ENCODE data around the gene ENO2. TPM values are rescaled to one million over a fixed set of nuclear protein-coding genes. Genes with fewer than 3 reads are reported as not detected.
A peak's percentile ranks its signal among the peaks of the same experiment; 100 is the strongest.

The ENO2 gene
- polyA plus RNA-seq, 1 of the 3 experiments (the other 2 are of a cell fraction): 50.6 TPM

GRCh38 chr12:6869049-6870021 is 45.0 kb upstream of the ENO2 start:
- Histone ChIP-seq H3K79me2 (ENCODE audit: insufficient read depth) (peaks cover 57% of the 10 kb centered on the region), H3K9ac (peak overlapping the region; percentile 100), H3F3A (replicated peaks; ENCODE audit: insufficient read depth) (peaks cover 41% of the 10 kb centered on the region), H3K4me2 (peak overlapping the region; percentile 99), H3K9me2 (no peaks in the 10 kb centered on the region), H4K20me1 (ENCODE audit: insufficient read depth) (peaks cover 44% of the 10 kb centered on the region), H2AFZ (ENCODE audit: low read depth) (no peak overlapping the region), H3K9me3 (no peaks in the 10 kb centered on the region), H3K4me3 (ENCODE audit: low read depth in 2 of 2, low read length in 1 of 2) (peak overlapping the region; percentile 91 to 99), H3K36me3 (replicated peaks in 1 of 2; ENCODE audit: control insufficient read depth in 1 of 2, insufficient read depth in 2 of 2, low read length in 1 of 2) (peaks cover 16 to 30% of the 10 kb centered on the region in 2 experiments), H3K27me3 (ENCODE audit: insufficient read depth) (no peaks in the 10 kb centered on the region), H3K27ac (ENCODE audit: low read depth in 2 of 2, low read length in 1 of 2) (peak overlapping the region; percentile 84 to 95; a peak in 2 of 4 replicates), H3K4me1 (ENCODE audit: control insufficient read depth in 1 of 2, insufficient read depth in 2 of 2, low read depth in 1 of 2, low read length in 1 of 2) (peaks cover 34 to 46% of the 10 kb centered on the region in 2 experiments)
- DNase-seq: peak; percentile 82
- ChIA-PET CTCF (interaction anchor here (0.6 to 10.9 kb wide), 35 partner anchors 9 to 318 kb away, joined by 3 to 164 read pairs (median 5); partner anchors contain the start of genes C12orf57, CDCA3, ENO2 and LRRC23), POLR2A (interaction anchor here (0.6 to 2.6 kb wide), 15 partner anchors 10 to 146 kb away, joined by 3 to 19 read pairs (median 4); partner anchors contain the start of genes C12orf57, CDCA3, COPS7A and MLF2)
- WGBS (ENCODE audit: low lambda C conversion rate): 40% methylated on average over 9 of the region's 12 CpGs
- TF ChIP-seq CTCF (IDR thresholded peaks at IDR 0.05) (peak; percentile 91), YY1 (IDR thresholded peaks at IDR 0.05; ENCODE audit: low read depth) (no peak), JUND (IDR thresholded peaks at IDR 0.05) (no peak), GATA2 (CRISPR knock-in tag; IDR thresholded peaks at IDR 0.05) (no peak), MAX (IDR thresholded peaks at IDR 0.05; ENCODE audit: low read depth) (0 out of 2 replicates have a peak, but pooled peaks have one; percentile 18), IRF3 (IDR thresholded peaks at IDR 0.05; ENCODE audit: low read depth, low read length) (no peak), MEF2A (IDR thresholded peaks at IDR 0.05; ENCODE audit: borderline replicate concordance, low read depth) (no peak), EZH2phosphoT487 (IDR thresholded peaks at IDR 0.05; ENCODE audit: borderline replicate concordance, low read depth) (no peak), RFX5 (IDR thresholded peaks at IDR 0.05; ENCODE audit: low read length) (no peak), REST (IDR thresholded peaks at IDR 0.05; ENCODE audit: low read depth, low read length) (no peak), CHD2 (IDR thresholded peaks at IDR 0.05; ENCODE audit: low read length, partially characterized antibody) (no peak), TEAD4 (IDR thresholded peaks at IDR 0.05; ENCODE audit: borderline replicate concordance, insufficient read depth) (no peak), GABPA (IDR thresholded peaks at IDR 0.05; ENCODE audit: low read depth) (no peak), SIN3A (IDR thresholded peaks at IDR 0.05; ENCODE audit: borderline replicate concordance, low read depth, low read length) (0 out of 2 replicates have a peak, but pooled peaks have one; percentile 44), RCOR1 (IDR thresholded peaks at IDR 0.05; ENCODE audit: low read length) (no peak), POLR2AphosphoS5 (IDR thresholded peaks at IDR 0.05; ENCODE audit: low read depth, low read length) (no peak; the same call in 1 of the 2 replicates), SMC3 (IDR thresholded peaks at IDR 0.05; ENCODE audit: low read depth, low read length) (peak; percentile 42), FOSL2 (IDR thresholded peaks at IDR 0.05; ENCODE audit: borderline replicate concordance, low read depth) (no peak), FOXM1 (IDR thresholded peaks at IDR 0.05; ENCODE audit: low read depth) (no peak), ZBTB33 (IDR thresholded peaks at IDR 0.05; ENCODE audit: borderline replicate concordance, low read depth) (no peak), MXI1 (IDR thresholded peaks at IDR 0.05; ENCODE audit: low read depth, low read length) (no peak), TCF12 (IDR thresholded peaks at IDR 0.05) (no peak)

All from SK-N-SH (cell line).